Measurements from ENCODE around the gene IRAK1BP1. TPM values are rescaled to one million over a fixed set of nuclear protein-coding genes. Genes with fewer than 3 reads are reported as not detected.

Gene IRAK1BP1
- total and polyA plus RNA-seq, 9 of the 15 experiments (the other 6 are each of a cell fraction or from before 2014, with no cell fraction given) = 1.8 to 3.7 (median 2.1) TPM

GRCh38 chr6:78867370-78868040, at the start of gene IRAK1BP1 (continued):
- TF ChIP-seq, protein P1, sequence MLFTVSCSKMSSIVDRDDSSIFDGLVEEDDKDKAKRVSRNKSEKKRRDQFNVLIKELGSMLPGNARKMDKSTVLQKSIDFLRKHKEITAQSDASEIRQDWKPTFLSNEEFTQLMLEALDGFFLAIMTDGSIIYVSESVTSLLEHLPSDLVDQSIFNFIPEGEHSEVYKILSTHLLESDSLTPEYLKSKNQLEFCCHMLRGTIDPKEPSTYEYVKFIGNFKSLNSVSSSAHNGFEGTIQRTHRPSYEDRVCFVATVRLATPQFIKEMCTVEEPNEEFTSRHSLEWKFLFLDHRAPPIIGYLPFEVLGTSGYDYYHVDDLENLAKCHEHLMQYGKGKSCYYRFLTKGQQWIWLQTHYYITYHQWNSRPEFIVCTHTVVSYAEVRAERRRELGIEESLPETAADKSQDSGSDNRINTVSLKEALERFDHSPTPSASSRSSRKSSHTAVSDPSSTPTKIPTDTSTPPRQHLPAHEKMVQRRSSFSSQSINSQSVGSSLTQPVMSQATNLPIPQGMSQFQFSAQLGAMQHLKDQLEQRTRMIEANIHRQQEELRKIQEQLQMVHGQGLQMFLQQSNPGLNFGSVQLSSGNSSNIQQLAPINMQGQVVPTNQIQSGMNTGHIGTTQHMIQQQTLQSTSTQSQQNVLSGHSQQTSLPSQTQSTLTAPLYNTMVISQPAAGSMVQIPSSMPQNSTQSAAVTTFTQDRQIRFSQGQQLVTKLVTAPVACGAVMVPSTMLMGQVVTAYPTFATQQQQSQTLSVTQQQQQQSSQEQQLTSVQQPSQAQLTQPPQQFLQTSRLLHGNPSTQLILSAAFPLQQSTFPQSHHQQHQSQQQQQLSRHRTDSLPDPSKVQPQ (CRISPR knock-in tag; IDR thresholded peaks at IDR 0.05; ENCODE audit: borderline replicate concordance) = no peak
- TF ChIP-seq, protein P2, sequence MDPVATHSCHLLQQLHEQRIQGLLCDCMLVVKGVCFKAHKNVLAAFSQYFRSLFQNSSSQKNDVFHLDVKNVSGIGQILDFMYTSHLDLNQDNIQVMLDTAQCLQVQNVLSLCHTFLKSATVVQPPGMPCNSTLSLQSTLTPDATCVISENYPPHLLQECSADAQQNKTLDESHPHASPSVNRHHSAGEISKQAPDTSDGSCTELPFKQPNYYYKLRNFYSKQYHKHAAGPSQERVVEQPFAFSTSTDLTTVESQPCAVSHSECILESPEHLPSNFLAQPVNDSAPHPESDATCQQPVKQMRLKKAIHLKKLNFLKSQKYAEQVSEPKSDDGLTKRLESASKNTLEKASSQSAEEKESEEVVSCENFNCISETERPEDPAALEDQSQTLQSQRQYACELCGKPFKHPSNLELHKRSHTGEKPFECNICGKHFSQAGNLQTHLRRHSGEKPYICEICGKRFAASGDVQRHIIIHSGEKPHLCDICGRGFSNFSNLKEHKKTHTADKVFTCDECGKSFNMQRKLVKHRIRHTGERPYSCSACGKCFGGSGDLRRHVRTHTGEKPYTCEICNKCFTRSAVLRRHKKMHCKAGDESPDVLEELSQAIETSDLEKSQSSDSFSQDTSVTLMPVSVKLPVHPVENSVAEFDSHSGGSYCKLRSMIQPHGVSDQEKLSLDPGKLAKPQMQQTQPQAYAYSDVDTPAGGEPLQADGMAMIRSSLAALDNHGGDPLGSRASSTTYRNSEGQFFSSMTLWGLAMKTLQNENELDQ (CRISPR knock-in tag; IDR thresholded peaks at IDR 0.05; ENCODE audit: borderline replicate concordance) = no peak
- 0 out of 2 replicates have a peak, but pooled peaks have one; percentile 26 for TF ChIP-seq HDAC2 (IDR thresholded peaks at IDR 0.05)
- no peak for TF ChIP-seq CGGBP1 (CRISPR knock-in tag; IDR thresholded peaks at IDR 0.05)
- TF ChIP-seq ARNT (IDR thresholded peaks at IDR 0.05) = no peak
- no peak for TF ChIP-seq ESRRA (IDR thresholded peaks at IDR 0.05; ENCODE audit: borderline replicate concordance, low read depth)
- TF ChIP-seq GTF2B (IDR thresholded peaks at IDR 0.05; ENCODE audit: extremely low read depth, insufficient read length) = no peak
- TF ChIP-seq, protein P3, sequence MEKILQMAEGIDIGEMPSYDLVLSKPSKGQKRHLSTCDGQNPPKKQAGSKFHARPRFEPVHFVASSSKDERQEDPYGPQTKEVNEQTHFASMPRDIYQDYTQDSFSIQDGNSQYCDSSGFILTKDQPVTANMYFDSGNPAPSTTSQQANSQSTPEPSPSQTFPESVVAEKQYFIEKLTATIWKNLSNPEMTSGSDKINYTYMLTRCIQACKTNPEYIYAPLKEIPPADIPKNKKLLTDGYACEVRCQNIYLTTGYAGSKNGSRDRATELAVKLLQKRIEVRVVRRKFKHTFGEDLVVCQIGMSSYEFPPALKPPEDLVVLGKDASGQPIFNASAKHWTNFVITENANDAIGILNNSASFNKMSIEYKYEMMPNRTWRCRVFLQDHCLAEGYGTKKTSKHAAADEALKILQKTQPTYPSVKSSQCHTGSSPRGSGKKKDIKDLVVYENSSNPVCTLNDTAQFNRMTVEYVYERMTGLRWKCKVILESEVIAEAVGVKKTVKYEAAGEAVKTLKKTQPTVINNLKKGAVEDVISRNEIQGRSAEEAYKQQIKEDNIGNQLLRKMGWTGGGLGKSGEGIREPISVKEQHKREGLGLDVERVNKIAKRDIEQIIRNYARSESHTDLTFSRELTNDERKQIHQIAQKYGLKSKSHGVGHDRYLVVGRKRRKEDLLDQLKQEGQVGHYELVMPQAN (IDR thresholded peaks at IDR 0.05; ENCODE audit: borderline replicate concordance) = peak; percentile 66; the same call in 1 of the 2 replicates
- TF ChIP-seq MCM7 (IDR thresholded peaks at IDR 0.05) = no peak
- TF ChIP-seq ZNF830 (CRISPR knock-in tag; IDR thresholded peaks at IDR 0.05) = no peak
- peak; percentile 60 for TF ChIP-seq L3MBTL2 (IDR thresholded peaks at IDR 0.05)
- TF ChIP-seq MAZ (CRISPR knock-in tag; conservative IDR thresholded peaks at IDR 0.05 in 1 of 2, IDR thresholded peaks at IDR 0.05 in 1 of 2) = peak in 1 of 2 experiments; percentile 34; a peak in 1 of 4 replicates
- TF ChIP-seq RB1 (IDR thresholded peaks at IDR 0.05; ENCODE audit: low read depth) = no peak
- no peak for TF ChIP-seq ZBTB17 (CRISPR knock-in tag; IDR thresholded peaks at IDR 0.05)
- 0 out of 2 replicates have a peak, but pooled peaks have one; percentile 19 for TF ChIP-seq PML (IDR thresholded peaks at IDR 0.05; ENCODE audit: low read length)
- TF ChIP-seq CTBP1 (IDR thresholded peaks at IDR 0.05; ENCODE audit: borderline replicate concordance) = peak; percentile 44; the same call in 1 of the 2 replicates
- no peak for TF ChIP-seq ZNF586 (CRISPR knock-in tag; conservative IDR thresholded peaks at IDR 0.05)
- no peak for TF ChIP-seq SIRT6 (IDR thresholded peaks at IDR 0.05; ENCODE audit: low read depth, low read length)
- no peak for TF ChIP-seq JUN (IDR thresholded peaks at IDR 0.05; ENCODE audit: borderline replicate concordance, low read depth, low read length)
- TF ChIP-seq JUN (CRISPR knock-in tag; IDR thresholded peaks at IDR 0.05; ENCODE audit: borderline replicate concordance) = no peak
- no peak for TF ChIP-seq BRCA1 (IDR thresholded peaks at IDR 0.05)
- TF ChIP-seq BRCA1 (CRISPR knock-in tag; IDR thresholded peaks at IDR 0.05) = no peak

Measured in K562 (cell line).